Effector CD4-positive, alpha-beta T cell (primary cell): ENCODE data around the gene MYBPH.

Experiments used
- DNase-seq: peaks from one replicate; pipeline ENCODE4 v3.0.0-alpha.2; 2020

The MYBPH gene

DNA sequence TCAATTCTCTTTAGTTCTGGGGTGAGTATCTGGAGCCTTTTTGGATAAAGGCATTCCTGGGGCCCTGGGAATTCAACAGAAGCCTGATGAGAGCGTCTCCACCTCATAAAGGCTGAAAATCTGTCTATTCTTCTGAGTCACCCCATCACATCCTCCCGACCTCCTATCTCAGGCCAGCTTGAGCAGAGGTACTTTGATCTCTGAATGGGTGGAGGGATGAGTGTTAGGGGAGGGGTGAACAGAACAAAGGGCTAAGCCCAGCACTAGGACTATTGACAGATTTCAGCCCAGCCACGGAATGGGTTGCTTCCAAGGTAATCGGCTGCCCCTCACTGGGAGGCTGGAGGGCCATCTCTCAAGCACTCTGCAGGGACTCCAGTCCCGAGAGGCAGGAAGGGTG lies 2.5 kb upstream of the MYBPH start:
- DNase-seq, result no peak

DNA sequence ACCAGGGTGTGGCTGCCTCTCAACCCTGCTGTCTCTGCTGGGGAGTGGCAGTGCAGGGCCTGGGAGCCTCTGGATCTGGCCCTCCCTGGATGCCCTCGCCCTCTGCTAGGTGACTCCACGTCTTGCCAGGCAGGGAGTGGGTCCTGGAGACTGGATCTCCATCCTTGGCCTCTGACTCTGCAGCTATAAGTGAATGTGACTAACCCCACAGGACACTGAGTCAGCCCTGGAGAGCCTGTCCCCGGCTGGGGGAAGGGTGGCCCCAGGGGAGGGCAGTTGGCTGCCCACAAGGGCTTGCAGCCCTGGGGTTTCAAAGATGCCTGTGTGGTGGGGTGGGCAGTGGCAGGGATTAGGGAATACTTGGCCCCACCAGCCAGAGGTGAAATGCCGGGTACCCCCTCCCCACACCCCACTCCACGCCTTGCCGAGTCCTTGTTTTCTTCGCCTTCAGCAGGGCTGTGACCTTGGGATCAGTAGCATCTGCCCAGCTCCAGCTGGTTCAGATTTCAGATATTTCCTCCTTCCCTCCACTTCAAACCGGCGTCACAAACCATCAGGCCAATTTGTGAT lies 1.9 kb upstream of the MYBPH start:
- no peak for DNase-seq

DNA sequence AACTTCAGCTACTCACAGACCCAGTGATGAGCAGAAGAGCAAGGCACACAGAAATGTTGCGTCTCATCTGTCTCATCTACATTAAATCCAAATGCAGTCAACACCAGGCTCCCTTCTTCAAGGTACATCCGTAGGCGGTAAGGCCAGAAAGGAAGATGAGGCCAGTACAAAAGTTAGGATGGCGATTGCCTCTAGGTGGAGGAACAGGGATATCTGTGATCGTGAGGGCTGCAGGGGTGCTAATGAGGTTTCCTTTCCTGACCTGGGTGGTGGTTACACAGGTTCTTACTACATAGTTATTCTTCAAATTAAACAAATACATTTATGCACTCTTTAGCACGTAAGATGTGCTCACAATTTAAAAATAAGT lies 1.4 kb upstream of the MYBPH start:
- DNase-seq, result no peak

DNA sequence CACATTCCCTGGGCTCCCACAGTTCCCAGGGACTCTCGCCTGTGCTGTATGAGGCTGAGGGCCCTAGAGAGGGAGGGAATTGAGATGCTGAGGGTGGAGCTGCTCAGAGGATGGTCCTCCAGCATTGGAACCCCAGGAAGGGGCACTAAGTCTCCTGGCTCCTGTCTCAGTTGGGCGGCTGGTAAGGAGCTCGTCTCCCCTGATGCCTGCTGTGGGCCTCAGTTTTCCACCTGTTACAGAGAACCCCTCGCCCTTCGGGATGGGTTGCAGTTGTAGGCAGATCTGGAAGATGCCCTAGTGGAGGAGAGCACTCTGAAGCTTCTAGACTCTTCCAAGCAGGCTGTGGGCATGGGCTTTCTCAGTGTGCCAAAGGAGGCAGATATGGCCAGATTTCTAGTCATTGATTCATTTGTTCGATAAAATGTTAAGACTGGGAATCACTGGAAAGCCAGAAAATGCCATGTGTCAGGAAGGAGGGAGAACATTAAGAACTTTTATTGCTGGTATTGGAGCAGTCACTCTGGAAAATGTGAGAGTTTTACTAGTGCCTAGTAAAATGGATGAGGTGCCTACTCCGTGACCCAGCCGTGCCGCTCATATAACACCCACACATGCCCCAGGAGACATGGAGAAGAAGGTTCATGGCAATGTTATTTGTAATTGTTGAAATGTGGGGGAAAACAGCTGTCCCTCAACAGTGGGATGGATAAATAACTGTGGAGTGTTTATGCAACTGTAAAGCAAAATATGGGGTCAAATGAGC lies 828 bp upstream of the MYBPH start:
- no peak for DNase-seq

DNA sequence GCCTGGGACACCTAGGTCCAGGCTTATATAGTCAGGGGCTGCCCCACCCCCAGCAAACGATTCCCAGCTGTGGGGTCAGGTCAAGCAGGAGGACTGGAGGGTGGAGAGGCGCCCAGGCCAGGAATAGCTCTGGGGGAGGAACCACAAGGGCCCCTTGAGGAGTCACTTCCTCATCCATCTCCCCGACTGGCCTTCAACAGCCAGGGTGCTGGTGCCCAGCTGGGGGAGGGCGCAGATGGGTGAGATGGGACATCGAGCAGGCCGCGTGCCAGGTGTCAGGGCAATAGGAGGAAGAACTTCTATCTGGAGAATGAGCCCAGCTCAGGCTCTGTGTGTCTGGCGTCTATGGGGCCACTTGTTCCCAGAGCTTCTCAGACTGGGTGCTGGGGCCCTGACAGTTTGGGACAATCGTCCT lies 208 bp upstream of the MYBPH start:
- DNase-seq, result no peak

DNA sequence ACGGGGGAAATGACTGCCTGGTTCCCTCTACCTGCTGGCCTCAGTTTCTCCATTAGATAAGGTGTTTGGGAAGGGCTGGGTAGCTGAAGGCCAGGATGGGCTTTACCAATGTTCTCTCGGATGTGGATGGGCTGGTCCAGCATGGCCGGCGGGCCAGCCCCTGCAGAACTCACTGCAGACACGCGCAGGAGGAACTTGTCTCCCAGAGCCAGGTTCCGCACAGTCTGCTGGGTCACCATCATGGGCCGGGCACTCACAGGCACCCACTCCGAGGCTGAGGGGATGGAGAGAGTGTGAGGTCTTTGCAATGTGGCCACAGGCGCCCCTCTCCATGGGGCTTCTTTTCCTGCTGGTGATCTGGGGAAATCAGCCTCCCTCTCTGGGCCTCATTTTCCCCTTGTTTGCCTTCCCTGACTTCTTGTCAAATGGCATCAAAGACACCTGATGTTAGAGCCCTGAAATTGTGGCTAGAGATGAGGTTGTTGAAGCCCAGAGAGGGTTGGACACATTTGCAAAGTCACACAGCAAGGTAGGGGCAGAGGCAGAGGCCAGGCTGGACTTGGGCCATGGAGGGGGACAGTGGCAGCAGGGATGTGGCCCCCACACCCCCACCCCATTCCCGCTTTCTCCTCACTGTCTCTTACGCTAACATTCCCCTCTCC lies 1.2 kb downstream of the MYBPH start:
- DNase-seq, result no peak

DNA sequence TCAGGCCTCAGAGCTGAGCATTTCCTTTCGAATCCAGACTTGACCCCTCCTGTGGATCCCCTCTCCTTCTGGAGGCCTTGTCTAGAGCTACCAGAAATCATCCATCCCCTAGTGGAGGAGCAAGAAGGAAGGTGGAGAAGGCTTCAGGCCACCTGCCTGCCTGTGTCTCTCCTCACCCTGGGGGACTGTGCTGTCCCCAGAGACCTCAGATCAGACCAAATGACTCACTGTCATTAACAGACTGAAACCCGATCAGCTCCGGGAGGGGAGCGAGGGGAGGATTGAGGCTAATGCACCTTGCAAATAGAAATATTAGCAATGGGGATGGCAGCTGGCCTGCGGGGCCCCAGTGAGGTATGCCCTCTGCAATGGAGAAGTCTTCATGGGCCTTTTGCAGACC lies 2.1 kb downstream of the MYBPH start:
- no peak for DNase-seq

DNA sequence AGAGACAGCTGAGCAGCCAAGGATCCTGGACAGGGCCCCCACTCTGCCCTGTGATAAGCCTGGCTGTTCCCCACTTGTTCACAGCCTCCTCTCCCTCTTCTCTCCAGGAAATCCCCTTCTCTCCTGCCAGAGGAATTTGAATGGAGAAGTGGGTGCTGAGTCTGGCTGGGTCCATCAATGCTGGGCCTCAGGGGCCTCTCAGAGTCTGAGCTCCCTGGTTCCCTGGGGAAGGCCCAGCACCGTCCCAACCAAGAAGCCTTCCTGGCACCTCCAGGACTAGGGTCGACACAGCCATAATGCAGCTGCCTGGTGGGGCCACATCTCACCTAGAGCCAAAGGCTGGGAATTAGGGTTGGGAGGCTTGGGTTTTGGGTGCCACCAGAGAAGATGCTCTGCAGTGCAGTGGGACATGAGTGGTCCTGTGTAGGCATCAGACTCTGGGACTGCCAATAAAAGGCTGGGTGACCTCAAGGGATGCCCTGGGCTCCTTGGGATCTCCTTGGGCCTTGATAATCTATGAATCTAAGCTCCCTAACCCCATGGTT lies 2.5 kb downstream of the MYBPH start:
- DNase-seq, result no peak

DNA sequence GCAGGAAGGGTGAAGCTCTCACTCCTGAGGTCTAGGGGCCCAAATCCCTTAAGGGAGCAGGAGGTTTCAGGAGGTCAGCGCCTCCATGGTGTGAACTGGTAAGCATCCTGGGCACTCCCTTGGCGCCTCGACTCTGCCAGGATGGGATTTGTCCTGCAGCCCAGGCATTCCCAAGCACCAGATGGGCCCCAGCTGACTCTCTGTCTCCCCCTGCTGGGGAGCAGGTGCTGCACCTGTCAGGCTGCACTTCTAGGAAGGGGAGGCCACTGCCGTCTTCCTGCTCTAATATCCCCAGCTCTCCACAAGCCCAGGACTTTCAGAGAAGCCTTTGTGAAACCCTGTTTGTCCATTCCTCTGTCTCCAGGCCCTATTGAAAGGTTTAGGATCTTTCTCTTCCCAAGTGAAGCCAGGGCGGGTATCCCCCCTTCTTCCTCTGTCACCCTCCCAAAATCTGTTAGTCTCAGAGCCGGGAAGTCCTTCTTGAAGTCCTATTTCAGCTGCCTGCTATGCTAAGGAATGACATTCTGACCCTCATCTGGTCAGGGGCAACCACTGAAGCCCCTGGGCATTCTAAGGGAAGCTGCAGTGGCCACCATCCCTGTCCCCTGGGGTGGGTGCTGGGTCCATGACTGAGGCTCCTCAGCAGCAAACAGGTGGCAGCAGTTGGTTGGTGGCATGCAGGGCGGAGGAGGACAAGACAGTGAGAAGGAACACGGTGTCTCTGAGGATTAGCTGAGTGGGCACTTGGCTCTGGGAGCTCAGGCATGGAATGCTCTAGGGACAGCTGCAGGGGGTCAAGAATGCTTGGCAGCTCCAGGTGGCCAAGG lies 3.2 kb downstream of the MYBPH start:
- DNase-seq, result peak; percentile 41

DNA sequence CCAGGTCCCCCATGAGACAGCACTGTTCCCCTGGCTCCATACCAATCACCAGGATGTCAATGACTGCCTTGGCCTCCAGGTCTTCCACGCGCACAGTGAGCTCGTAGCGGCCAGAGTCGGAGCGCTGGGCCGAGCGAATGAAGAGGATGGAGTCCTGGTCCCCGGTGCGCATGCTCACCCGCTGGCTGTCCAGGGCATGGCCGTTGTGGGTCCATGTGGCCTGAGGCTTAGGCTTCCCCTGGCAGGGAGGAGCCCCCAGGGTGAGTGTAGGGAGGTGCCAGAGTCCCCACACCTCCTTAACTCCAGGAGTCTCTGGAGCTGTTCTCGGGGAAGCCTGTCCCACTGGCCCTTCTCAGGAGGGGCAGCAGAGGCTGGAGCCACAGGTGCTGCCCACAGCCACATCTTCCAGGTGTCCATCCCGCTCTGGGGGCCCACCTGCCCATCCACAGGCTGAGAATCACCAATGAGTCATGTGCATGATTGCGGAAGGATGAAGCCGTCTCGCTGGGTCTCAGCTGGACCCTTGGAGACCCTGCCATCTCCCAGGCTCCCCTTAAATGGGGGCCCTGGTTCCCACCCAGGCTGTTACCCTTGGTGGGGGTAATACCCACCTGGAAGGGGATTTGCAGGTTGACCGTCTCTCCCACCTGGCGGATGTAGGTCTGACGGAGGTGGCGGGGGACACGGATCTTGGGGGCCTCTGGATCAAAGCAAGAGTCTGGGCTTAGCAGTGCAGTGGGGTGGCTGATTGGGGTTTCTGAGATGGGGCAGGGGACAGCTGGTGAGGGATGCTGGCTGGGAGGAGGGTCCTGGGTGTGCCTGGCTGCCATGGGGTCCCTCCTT lies 4.1 kb downstream of the MYBPH start:
- no peak for DNase-seq

DNA sequence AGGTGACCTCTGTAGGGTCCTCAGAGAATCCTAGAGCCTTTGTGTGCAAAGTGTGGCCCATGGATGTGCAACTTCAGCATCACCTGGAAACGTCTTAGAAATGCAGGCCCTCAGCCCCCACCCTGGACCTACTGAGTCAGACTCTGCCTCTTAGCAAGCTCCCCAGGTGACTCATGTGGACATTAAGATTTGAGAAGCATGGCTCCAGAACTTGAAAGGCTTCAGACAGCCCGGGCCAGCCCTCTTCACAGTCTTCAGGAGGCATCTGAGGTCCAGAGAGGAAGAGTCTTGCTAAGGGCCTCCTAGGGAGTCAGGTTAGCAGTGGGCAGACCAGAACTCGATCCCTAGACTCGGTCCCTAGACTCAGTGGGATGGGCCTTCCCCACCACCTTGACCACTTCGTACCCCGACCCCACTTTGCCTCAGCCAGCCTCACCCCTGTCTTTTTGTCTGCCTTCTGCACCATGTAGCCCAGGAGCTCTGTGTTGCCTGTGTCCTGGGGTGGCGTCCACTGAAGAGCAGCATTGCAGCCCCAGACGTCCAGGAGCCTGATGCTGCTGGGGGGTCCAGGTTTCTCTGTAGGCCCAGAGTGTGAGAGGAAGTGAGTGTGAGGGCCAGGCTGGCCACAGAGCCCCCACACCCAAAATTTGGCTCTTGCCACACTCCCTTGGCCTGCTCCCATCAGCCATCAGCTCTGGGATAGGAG lies 4.8 kb downstream of the MYBPH start:
- DNase-seq, result no peak

DNA sequence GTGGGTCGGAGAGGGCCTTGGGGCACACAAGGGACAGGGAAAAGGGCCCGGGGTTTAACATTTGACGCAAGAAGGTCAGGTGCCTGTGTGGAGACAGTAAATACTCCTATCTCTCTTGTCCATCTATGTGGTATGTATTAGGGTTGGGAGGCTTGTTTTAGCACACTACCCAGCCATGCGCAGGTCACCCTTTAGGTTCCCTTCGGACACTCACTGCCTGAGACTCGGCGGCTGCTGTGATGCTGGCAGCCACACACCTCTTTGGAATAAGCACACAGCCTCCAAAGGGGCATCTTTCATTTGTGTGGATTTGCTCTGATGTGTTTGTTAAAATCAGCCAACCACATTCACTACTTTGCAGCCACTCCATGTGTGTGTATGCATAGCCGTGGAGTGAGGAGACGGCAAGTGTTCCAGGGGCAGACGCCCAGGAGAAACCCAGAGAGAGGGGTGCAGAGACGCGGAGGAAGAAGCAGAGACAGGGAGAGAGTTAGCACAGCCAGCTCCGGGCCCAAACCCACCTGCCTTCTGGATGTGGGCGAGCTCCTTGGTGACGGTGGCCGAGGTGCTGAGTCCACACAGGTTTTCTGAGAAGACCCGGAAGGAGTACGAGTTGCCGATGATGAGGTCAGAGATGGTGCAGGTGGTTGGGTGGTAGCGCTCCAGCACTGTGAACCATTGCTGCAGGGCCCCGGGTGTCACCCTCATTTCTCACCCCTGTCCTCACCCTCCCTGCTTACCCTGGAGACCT lies 5.7 kb downstream of the MYBPH start:
- DNase-seq, result no peak

DNA sequence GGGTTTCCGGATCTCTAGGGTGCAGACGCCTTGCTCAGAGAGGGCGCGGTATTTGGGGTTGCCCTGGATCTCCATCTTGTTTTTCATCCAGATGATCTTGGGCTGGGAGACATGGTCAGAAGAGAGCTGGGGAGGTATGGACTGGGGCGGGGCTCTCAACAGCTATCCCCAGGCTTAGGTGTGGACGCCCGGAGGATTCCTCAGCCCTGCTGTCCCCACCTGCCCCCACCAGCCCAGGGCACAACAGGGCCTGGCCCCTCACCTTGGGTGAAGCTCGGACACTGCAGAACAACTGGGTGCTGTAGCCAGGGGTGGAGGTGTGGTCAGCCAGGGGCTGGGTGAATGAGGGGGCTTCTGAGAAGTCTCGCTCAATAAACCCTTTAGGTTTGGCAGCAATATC lies 6.6 kb downstream of the MYBPH start:
- DNase-seq, result no peak

DNA sequence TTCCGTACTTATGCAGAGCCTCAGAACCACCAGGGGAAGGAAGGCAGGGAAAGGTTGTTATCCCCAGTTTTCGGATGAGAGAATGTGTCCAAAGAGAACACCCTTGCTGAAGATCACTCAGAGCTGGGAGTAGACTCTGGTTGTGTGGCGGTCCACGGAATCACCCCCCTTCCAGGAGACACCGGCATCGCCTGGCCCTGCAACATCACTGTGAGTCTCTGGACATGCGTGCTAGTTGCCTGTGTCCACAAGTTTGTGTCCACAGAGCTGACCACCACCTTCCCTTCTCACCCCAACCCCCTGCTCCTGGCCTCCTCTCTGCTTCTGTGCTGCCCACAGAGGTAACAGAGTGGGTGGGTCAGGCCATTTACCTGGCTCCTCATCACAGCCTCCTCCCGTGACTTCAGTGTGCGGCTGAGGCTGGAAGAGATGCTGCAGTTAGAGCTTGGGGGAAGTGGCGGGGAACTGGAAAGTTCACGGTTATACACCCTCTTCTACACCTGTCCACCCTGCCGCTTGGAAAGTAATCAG lies 7.3 kb downstream of the MYBPH start:
- no peak for DNase-seq

DNA sequence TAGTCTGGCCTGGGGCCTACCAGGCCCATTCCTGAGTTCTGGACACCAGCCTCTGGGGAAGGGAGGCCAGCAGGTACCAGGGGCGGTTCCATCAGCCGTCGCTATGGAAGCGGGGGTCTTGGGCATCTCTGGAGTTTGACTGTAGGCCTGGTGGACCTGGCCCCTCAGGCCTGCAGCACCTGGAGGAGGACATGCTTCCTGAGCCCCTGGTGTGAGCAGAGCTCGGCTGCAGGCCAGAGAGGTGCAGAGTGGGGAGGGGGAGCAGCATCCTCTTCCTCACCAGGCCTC lies 7.8 kb downstream of the MYBPH start:
- no peak for DNase-seq

DNA sequence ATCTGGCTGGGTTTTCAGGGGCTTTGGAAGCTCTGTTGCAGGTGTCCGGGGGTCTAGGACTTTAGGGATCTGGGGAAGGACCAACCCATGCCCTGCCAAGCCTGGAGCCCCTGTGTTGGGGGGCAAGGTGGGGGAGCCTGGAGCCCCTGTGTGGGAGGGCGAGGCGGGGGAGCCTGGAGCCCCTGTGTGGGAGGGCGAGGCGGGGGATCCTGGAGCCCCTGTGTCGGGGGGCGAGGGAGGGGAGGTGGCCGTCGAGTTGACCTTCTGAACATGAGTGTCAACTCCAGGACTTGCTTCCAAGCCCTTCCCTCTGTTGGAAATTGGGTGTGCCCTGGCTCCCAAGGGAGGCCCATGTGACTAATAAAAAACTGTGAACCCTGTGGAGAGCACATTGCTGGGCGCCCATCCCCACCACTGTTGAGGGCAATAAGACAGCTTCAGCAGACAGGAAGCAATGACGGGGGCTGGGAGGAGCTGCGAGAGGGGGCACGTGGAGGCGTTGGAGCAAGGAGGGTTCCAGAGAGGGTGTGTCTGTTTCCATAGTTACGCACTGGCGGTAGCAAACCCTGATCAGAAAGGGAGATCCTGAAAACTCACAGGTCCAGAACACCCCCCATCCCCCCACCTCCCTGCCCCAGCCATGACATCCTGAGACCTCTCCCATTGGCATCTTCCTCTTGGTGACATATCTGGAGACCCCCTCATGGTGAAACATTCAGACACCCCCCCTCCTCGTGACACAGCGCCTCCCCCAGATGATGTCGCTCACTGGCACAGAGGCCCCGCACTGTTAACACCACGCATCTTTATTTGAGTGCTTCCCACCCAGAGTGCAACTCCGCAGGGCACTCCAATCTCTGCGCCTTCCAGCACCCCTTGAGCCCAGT lies 8.4 kb downstream of the MYBPH start:
- DNase-seq, result no peak

DNA sequence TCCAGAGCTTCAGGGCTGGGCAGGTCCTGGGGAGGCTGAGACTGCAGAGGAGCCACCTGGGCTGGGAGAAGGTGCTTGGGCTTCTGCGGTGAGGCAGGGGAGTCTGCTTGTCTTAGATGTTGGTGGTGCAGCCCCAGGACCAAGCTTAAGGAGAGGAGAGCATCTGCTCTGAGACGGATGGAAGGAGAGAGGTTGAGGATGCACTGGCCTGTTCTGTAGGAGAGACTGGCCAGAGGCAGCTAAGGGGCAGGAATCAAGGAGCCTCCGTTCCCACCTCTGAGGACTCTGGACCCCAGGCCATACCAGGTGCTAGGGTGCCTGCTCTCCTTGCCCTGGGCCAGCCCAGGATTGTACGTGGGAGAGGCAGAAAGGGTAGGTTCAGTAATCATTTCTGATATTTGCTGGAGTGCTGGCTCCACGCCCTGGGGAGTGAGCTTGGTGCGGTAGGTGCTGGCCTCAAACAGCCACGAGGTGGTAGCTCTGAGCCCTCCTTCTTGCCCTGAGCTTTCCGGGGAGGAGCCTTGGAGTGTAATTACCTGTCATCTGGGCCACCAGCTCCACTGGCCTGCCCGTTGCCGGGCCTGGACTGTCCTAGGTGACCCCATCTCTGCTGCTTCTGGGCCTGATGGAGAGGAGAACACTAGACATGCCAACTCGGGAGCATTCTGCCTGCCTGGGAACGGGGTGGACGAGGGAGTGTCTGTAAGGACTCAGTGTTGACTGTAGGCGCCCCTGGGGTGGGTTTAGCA lies 9.3 kb downstream of the MYBPH start:
- DNase-seq, result no peak

DNA sequence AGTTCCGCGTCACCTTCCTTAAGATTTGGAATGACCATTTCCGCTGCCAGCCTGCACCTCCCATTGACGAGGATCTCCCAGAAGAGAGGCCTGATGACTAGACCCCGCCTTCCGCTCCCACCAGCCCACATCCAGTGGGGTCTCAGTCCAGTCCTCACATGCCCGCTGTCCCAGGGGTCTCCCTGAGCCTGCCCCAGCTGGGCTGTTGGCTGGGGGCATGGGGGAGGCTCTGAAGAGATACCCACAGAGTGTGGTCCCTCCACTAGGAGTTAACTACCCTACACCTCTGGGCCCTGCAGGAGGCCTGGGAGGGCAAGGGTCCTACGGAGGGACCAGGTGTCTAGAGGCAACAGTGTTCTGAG lies 9.8 kb downstream of the MYBPH start:
- DNase-seq, result no peak
